ENCODE results near the gene CENPE. TPM values are rescaled to one million over a fixed set of nuclear protein-coding genes. Genes with fewer than 3 reads are reported as not detected.

The CENPE gene
- total and polyA plus RNA-seq, 11 donors, result 0.06 to 7.7 (median 0.32) TPM

- no peak for DNase-seq
- Histone ChIP-seq H3K4me3 (peak overlapping the region; percentile 46 to 89 (median 73)), H3K27ac (peak overlapping the region in 7 of 12 donors; percentile 67 to 90 (median 84)), H3K9me3 (no peaks in the 10 kb centered on the region), H3K36me3 (peaks cover 0 to 22% (median 6%) of the 10 kb centered on the region in 9 donors), H3K27me3 (no peaks in the 10 kb centered on the region), H3K4me1 (peaks cover 0 to 24% (median 7%) of the 10 kb centered on the region in 12 donors)
- intact Hi-C loops (cut with DNase I), result loop anchor here in 1 of 10 donors (5.0 kb wide), 1 partner anchor 208 kb away; the partner anchor contains the start of gene CISD2
- WGBS, 4 donors, result 13 to 31% (median 24%) methylated on average over 4 of the region's 4 CpGs
- ATAC-seq, result peak in 1 of 4 donors; percentile 9
- TF ChIP-seq CTCF (IDR thresholded peaks at IDR 0.05) (no peak), POLR2A (IDR thresholded peaks at IDR 0.05) (no peak)
Observed at GRCh38 chr4:103075435-103075893, 122.7 kb downstream of the CENPE start.

GRCh38 chr4:103074744-103075434, 123.3 kb downstream of the CENPE start:
- ATAC-seq, result no peak
- TF ChIP-seq CTCF (IDR thresholded peaks at IDR 0.05) (no peak), POLR2A (IDR thresholded peaks at IDR 0.05) (no peak)
- no peak for DNase-seq
- WGBS, 4 donors, result 93 to 95% (median 93%) methylated on average over 9 of the region's 9 CpGs
- H3K4me1 ChIP-seq, result peaks cover 0 to 24% (median 7%) of the 10 kb centered on the region in 12 donors
- no peak overlapping the region for H3K27ac ChIP-seq
- no peaks in the 10 kb centered on the region for H3K27me3 ChIP-seq
- peak overlapping the region in 3 of 12 donors; percentile 69 to 86 (median 72) for H3K4me3 ChIP-seq
- H3K36me3 ChIP-seq, result peaks cover 0 to 16% (median 5%) of the 10 kb centered on the region in 9 donors
- H3K9me3 ChIP-seq, result no peaks in the 10 kb centered on the region
- intact Hi-C loops (cut with DNase I), result loop anchor here in 1 of 10 donors (5.0 kb wide), 1 partner anchor 208 kb away; the partner anchor contains the start of gene CISD2

- TF ChIP-seq CTCF (IDR thresholded peaks at IDR 0.05) (no peak), POLR2A (IDR thresholded peaks at IDR 0.05) (no peak)
- DNase-seq (no peak), ATAC-seq (no peak)
- H3K9me3 ChIP-seq, result no peaks in the 10 kb centered on the region
- peaks cover 0 to 6% (median 0%) of the 10 kb centered on the region in 9 donors for H3K36me3 ChIP-seq
- peaks cover 0 to 24% (median 7%) of the 10 kb centered on the region in 12 donors for H3K4me1 ChIP-seq
- H3K27ac ChIP-seq, result no peak overlapping the region
- intact Hi-C loops (cut with DNase I), result no loop called here
- no peak overlapping the region for H3K4me3 ChIP-seq
- no peaks in the 10 kb centered on the region for H3K27me3 ChIP-seq
- 98 to 100% (median 99%) methylated on average over 2 of the region's 2 CpGs for WGBS, 4 donors
Observed at GRCh38 chr4:103073792-103074438, 124.2 kb downstream of the CENPE start.

Measured in heart left ventricle (tissue), 16 donors.